ENCODE measurements around the gene MTA2. TPM values are rescaled to one million over a fixed set of nuclear protein-coding genes. Genes with fewer than 3 reads are reported as not detected.
A peak's percentile ranks its signal among the peaks of the same experiment; 100 is the strongest.

Gene MTA2
- total RNA-seq, 1 experiment from 2014 or later: 117 TPM

- peaks cover 26% of the 10 kb centered on the region for H3K36me3 ChIP-seq
- no peaks in the 10 kb centered on the region for H3K27me3 ChIP-seq
- DNase-seq: peak; percentile 57
- peak overlapping the region; percentile 97 for H3K4me3 ChIP-seq
- no peaks in the 10 kb centered on the region for H3K9me3 ChIP-seq
Measured at GRCh38 chr11:62546929-62547625, 54.6 kb downstream of the MTA2 start.

GRCh38 chr11:62546244-62546928, 55.3 kb downstream of the MTA2 start, which contains the start of gene AHNAK:
AHNAK (minus strand) TSS chr11:62546806; CDS start chr11:62536098, 10,708 bp downstream.
- Histone ChIP-seq H3K27me3 (no peaks in the 10 kb centered on the region), H3K4me3 (peak within 1 kb of the TSS; percentile 97), H3K9me3 (no peaks in the 10 kb centered on the region), H3K36me3 (peaks cover 28% of the 10 kb centered on the region)
- DNase-seq: peak; percentile 83

DNA sequence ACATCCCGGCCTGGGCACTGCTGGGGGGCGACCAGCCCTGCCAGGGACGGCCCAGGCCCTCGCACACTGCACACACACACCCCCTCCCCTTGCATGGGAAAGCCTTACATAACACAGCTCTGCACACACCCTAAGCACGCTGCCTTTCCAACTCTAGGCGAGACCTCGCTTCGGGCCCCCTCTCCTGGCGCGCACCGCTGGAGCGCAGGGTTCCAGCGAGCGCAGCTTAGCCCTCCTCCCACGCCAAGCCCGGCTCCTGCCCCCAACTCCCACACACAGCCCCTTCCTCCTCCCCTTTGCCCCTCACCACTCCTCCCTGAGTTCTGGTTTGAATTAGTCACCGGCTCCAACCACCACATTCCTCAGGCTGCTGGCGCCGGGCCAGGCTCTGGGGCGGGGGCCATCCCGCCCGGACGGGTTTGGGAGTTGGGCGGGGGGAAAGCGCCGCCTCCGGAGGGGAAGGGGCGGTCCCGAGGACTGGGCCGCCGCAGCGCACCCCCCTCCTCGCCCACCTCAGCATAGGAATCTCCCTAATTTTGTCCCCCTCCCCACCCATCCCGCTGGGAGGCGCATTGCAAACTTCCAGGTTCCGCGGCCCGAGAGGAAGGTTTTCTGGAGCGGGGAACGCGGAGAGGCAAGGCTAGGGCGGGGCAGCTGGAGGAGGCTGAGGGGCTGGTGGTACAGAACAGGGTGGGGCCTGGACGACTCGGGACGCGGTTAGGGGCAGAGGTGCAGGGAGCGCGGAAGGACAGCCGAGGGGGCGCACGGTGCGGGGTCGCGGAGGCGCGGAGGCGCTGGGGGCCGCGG, 56.0 kb downstream of the MTA2 start:
- H3K36me3 ChIP-seq: peaks cover 31% of the 10 kb centered on the region

DNA sequence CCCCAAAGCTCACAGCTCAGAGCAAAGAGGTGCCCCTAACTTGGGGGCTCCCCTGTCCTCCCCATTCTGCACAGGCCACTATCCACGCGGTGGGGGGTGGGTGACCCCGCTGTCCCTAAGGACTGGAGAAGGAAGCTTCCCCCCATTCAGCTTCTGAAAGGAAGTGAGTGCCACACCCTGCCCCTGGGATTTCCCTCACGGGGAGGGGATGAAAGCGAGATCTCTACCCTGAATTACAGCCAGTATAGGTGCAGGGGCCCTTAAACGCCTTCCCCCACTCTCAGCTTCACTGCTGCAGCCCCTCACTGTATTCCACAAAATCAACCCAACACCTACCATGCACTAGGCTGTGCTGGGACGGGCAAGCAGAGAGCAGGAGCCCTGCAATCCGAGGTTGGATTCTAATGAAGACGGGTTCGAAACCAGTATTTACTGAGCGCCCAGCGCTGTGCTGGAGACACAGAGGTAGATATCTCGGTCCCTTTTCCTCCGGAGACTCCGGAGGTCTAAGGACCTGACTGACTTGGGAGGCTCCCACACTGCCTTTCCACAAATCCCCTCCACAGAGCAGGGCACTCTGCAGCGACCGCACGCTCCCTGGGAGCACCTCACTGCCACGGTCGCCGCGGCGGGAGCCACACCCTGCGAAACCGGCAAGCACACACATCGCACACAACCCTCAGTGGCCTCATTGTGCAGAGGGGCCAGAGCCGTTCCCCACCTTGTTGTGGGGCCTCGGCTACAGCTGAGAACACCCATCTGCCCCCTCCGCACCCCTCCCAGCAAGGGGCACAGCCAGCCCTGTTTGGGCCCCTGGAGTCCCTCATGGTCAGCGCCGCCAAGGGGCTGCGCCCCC, 56.9 kb downstream of the MTA2 start:
- Histone ChIP-seq H3K36me3 (peaks cover 31% of the 10 kb centered on the region), H3K9me3 (no peaks in the 10 kb centered on the region), H3K27me3 (no peaks in the 10 kb centered on the region), H3K4me3 (peak overlapping the region; percentile 97)
- peak; percentile 39 for DNase-seq

More for the DNA sequence above, 56.0 kb downstream of the MTA2 start:
- no peaks in the 10 kb centered on the region for H3K27me3 ChIP-seq
- peak overlapping the region; percentile 97 for H3K4me3 ChIP-seq
- no peaks in the 10 kb centered on the region for H3K9me3 ChIP-seq
- DNase-seq: peak; percentile 97

- no peaks in the 10 kb centered on the region for H3K27me3 ChIP-seq
- no peaks in the 10 kb centered on the region for H3K9me3 ChIP-seq
- H3K4me3 ChIP-seq: peak overlapping the region; percentile 97
- H3K36me3 ChIP-seq: peaks cover 37% of the 10 kb centered on the region
- peak; percentile 55 for DNase-seq
Measured at GRCh38 chr11:62543680-62544444, 57.8 kb downstream of the MTA2 start.

Other genes with a start within 250 kb of the MTA2 start
- gene SCGB1A1, start 182.8 kb downstream of the MTA2 start, total RNA-seq (2014; rRNA removed; shearing (Covaris generic); ENCODE audit: low replicate concordance): not detected in 2 replicates
- gene AHNAK, start 55.1 kb downstream of the MTA2 start, total RNA-seq (2014; rRNA removed; shearing (Covaris generic); ENCODE audit: low replicate concordance): 110 and 122 TPM in 2 replicates
- gene EEF1G, start 28.0 kb downstream of the MTA2 start, total RNA-seq (2014; rRNA removed; shearing (Covaris generic); ENCODE audit: low replicate concordance): 2,571 and 3,577 TPM in 2 replicates
- 11.1 and 20.3 TPM in 2 replicates for gene TUT1, start 10.3 kb downstream of the MTA2 start, total RNA-seq (2014; rRNA removed; shearing (Covaris generic); ENCODE audit: low replicate concordance)
- gene EML3, start 10.9 kb upstream of the MTA2 start, total RNA-seq (2014; rRNA removed; shearing (Covaris generic); ENCODE audit: low replicate concordance): 18.1 and 20.9 TPM in 2 replicates
- gene ROM1, start 11.4 kb upstream of the MTA2 start, total RNA-seq (2014; rRNA removed; shearing (Covaris generic); ENCODE audit: low replicate concordance): 2.5 and 8.5 TPM in 2 replicates
- gene B3GAT3, start 20.1 kb upstream of the MTA2 start, total RNA-seq (2014; rRNA removed; shearing (Covaris generic); ENCODE audit: low replicate concordance): 24.6 and 32.9 TPM in 2 replicates
- 496 and 667 TPM in 2 replicates for gene GANAB, start 44.7 kb upstream of the MTA2 start, total RNA-seq (2014; rRNA removed; shearing (Covaris generic); ENCODE audit: low replicate concordance)
- 8.0 and 22.8 TPM in 2 replicates for gene INTS5, start 51.4 kb upstream of the MTA2 start, total RNA-seq (2014; rRNA removed; shearing (Covaris generic); ENCODE audit: low replicate concordance)
- 64.8 and 73.5 TPM in 2 replicates for gene C11orf98, start 63.3 kb upstream of the MTA2 start, total RNA-seq (2014; rRNA removed; shearing (Covaris generic); ENCODE audit: low replicate concordance)
- 10.9 and 14.9 TPM in 2 replicates for gene CSKMT, start 63.4 kb upstream of the MTA2 start, total RNA-seq (2014; rRNA removed; shearing (Covaris generic); ENCODE audit: low replicate concordance)
- gene UQCC3, start 69.8 kb upstream of the MTA2 start, total RNA-seq (2014; rRNA removed; shearing (Covaris generic); ENCODE audit: low replicate concordance): 16.4 and 22.2 TPM in 2 replicates
- gene LBHD1, start 70.4 kb upstream of the MTA2 start, total RNA-seq (2014; rRNA removed; shearing (Covaris generic); ENCODE audit: low replicate concordance): 4.7 and 9.8 TPM in 2 replicates
- gene UBXN1, start 77.2 kb upstream of the MTA2 start, total RNA-seq (2014; rRNA removed; shearing (Covaris generic); ENCODE audit: low replicate concordance): 85.5 and 147 TPM in 2 replicates
- gene LRRN4CL, start 87.7 kb upstream of the MTA2 start, total RNA-seq (2014; rRNA removed; shearing (Covaris generic); ENCODE audit: low replicate concordance): 1.4 and 2.3 TPM in 2 replicates
- 57.4 and 185 TPM in 2 replicates for gene BSCL2, start 105.6 kb upstream of the MTA2 start, total RNA-seq (2014; rRNA removed; shearing (Covaris generic); ENCODE audit: low replicate concordance)
- gene GNG3, start 105.8 kb upstream of the MTA2 start, total RNA-seq (2014; rRNA removed; shearing (Covaris generic); ENCODE audit: low replicate concordance): not detected in 2 replicates
- gene HNRNPUL2, start 125.6 kb upstream of the MTA2 start, total RNA-seq (2014; rRNA removed; shearing (Covaris generic); ENCODE audit: low replicate concordance): 2.1 and 4.5 TPM in 2 replicates
- 31.8 and 42.3 TPM in 2 replicates for gene TTC9C, start 126.6 kb upstream of the MTA2 start, total RNA-seq (2014; rRNA removed; shearing (Covaris generic); ENCODE audit: low replicate concordance)
- 8.5 and 19.1 TPM in 2 replicates for gene ZBTB3, start 152.3 kb upstream of the MTA2 start, total RNA-seq (2014; rRNA removed; shearing (Covaris generic); ENCODE audit: low replicate concordance)
- 77.9 and 85.4 TPM in 2 replicates for gene POLR2G, start 159.7 kb upstream of the MTA2 start, total RNA-seq (2014; rRNA removed; shearing (Covaris generic); ENCODE audit: low replicate concordance)
- 22.9 and 28.7 TPM in 2 replicates for gene TAF6L, start 169.5 kb upstream of the MTA2 start, total RNA-seq (2014; rRNA removed; shearing (Covaris generic); ENCODE audit: low replicate concordance)
- 27.5 and 46.6 TPM in 2 replicates for gene TMEM179B, start 185.5 kb upstream of the MTA2 start, total RNA-seq (2014; rRNA removed; shearing (Covaris generic); ENCODE audit: low replicate concordance)
- gene TMEM223, start 190.1 kb upstream of the MTA2 start, total RNA-seq (2014; rRNA removed; shearing (Covaris generic); ENCODE audit: low replicate concordance): 13.8 and 32.0 TPM in 2 replicates
- gene NXF1, start 203.6 kb upstream of the MTA2 start, total RNA-seq (2014; rRNA removed; shearing (Covaris generic); ENCODE audit: low replicate concordance): 5.4 and 15.6 TPM in 2 replicates
- gene STX5, start 230.2 kb upstream of the MTA2 start, total RNA-seq (2014; rRNA removed; shearing (Covaris generic); ENCODE audit: low replicate concordance): 28.0 and 42.3 TPM in 2 replicates
- gene TEX54, start 231.0 kb upstream of the MTA2 start, total RNA-seq (2014; rRNA removed; shearing (Covaris generic); ENCODE audit: low replicate concordance): not detected in 2 replicates
- 135 and 139 TPM in 2 replicates for gene WDR74, start 237.7 kb upstream of the MTA2 start, total RNA-seq (2014; rRNA removed; shearing (Covaris generic); ENCODE audit: low replicate concordance)